Nephron (organoid): ENCODE measurements around the gene DTD2.

Source experiments
- H3K27ac Mint-ChIP-seq, 3 experiments: 2 replicates each; pipeline ENCODE4 v1.8.0; 2020; ENCODE audit warnings: mixed read lengths in 3 of 3, mild to moderate bottlenecking in 2 of 3, moderate library complexity in 1 of 3
- H3K27me3 Mint-ChIP-seq: 2 replicates; pipeline ENCODE4 v1.8.0; 2021; ENCODE audit warnings: low read depth, mild to moderate bottlenecking, moderate library complexity, mixed read lengths
- H3K36me3 Mint-ChIP-seq: 2 replicates; pipeline ENCODE4 v1.8.0; 2020; ENCODE audit warnings: low read depth, mixed read lengths
- H3K4me1 Mint-ChIP-seq: 2 replicates; pipeline ENCODE4 v1.8.0; 2020; ENCODE audit warnings: mixed read lengths
- H3K4me3 Mint-ChIP-seq, 3 experiments: 2 replicates each; pipeline ENCODE4 v1.8.0; 2020; ENCODE audit warnings: mild to moderate bottlenecking in 3 of 3, mixed read lengths in 3 of 3, moderate library complexity in 2 of 3
- H3K9me3 Mint-ChIP-seq: 2 replicates; pipeline ENCODE4 v1.8.0; 2020; ENCODE audit warnings: mixed read lengths
- CTCF ChIP-seq, 3 experiments: fragments of 200-600 bp; sonication (generic); IDR thresholded peaks; one replicate each; pipeline ENCODE4 v1.5.0; 2021; ENCODE audit warnings: antibody characterized with exemption in 3 of 3; ENCODE audit not compliant: unreplicated experiment in 3 of 3

DTD2 gene

DNA sequence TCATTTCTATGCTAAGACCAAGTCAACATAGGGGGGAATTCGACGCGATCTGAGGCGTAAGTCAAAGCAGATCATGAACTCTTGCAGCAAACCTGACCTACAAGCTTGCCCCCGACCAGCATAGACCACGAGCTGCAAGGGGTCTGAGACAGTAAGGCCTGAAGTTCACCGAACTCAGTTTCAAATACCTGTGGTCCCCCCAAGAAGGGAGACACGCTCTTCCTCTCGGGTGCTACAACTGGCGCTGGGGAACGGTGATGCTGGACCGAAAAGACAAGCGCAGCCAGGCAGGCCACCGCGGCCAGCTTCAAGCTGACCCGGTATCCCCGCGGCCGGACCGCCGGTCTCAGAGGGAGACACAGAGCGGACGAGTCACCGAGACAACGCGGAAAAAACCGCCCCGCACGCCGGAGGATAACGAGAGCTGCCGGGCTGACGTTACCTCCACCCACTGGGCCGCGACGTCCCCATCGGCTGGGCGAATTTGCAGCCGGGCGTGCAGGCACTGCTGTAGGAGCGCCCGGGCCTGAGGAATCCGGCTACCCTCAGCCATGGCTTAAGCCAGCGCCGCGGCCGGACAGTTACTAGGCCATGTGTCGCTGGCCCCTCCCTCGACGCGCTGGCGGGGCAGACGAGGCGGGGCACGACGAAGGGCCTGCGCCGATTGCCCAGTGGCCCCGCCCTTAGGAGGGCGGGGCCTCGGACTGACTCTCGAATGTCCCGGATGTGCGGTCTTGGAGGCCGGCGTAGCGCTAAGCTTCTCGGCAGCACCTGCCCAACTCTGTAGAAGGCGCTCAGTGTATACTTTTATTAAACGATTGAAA is at the start of gene DTD2:
TSS of gene DTD2 (minus strand) at position 666 of the 824 bp plus-strand sequence. CDS start at position 553, 113 bp downstream.
- H3K4me3 Mint-ChIP-seq: peak within 1 kb of the TSS; percentile 93 to 100 (median 99)
- H3K27me3 Mint-ChIP-seq: no peaks in the 10 kb centered on the region
- peak within 1 kb of the TSS; percentile 99 to 100 (median 99) for H3K27ac Mint-ChIP-seq
- peaks cover 43% of the 10 kb centered on the region for H3K4me1 Mint-ChIP-seq
- no peaks in the 10 kb centered on the region for H3K9me3 Mint-ChIP-seq
- H3K36me3 Mint-ChIP-seq: peaks cover 5% of the 10 kb centered on the region
- no peak for TF ChIP-seq CTCF (IDR thresholded peaks at IDR 0.05; ENCODE audit: unreplicated experiment in 3 of 3)

DNA sequence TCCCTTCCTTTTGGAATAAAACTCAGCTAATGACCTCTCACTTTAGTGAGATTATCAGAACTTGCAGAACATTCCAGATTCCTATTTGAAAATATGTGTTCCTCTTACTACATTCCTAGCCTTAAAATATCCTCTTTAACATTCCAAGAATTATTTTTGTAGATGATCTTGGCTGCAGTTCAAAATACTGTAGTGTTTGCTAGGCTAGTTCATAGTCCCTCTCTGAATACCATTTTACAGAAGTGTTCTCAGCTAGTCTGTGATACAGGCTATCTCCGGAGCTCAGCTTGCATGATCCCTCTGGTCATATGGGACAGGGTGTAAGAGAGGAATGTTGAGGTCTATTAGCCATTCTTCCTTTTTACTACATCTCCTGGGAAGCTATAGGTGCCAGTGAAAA is 48.1 kb upstream of the DTD2 start:
- no peaks in the 10 kb centered on the region for H3K36me3 Mint-ChIP-seq
- TF ChIP-seq CTCF (IDR thresholded peaks at IDR 0.05; ENCODE audit: unreplicated experiment in 3 of 3): no peak
- peak overlapping the region in 2 of 3 experiments; percentile 43 to 80 for H3K27ac Mint-ChIP-seq
- H3K9me3 Mint-ChIP-seq: peaks cover 2% of the 10 kb centered on the region
- no peaks in the 10 kb centered on the region for H3K27me3 Mint-ChIP-seq
- H3K4me3 Mint-ChIP-seq: no peak overlapping the region
- peaks cover 17% of the 10 kb centered on the region for H3K4me1 Mint-ChIP-seq

GRCh38 chr14:31501870-31502269 is 44.6 kb upstream of the DTD2 start:
- no peak for TF ChIP-seq CTCF (IDR thresholded peaks at IDR 0.05; ENCODE audit: unreplicated experiment in 3 of 3)
- no peaks in the 10 kb centered on the region for H3K27me3 Mint-ChIP-seq
- peaks cover 22% of the 10 kb centered on the region for H3K9me3 Mint-ChIP-seq
- H3K27ac Mint-ChIP-seq: no peak overlapping the region
- no peaks in the 10 kb centered on the region for H3K36me3 Mint-ChIP-seq
- H3K4me1 Mint-ChIP-seq: peaks cover 12% of the 10 kb centered on the region
- no peak overlapping the region for H3K4me3 Mint-ChIP-seq

DNA sequence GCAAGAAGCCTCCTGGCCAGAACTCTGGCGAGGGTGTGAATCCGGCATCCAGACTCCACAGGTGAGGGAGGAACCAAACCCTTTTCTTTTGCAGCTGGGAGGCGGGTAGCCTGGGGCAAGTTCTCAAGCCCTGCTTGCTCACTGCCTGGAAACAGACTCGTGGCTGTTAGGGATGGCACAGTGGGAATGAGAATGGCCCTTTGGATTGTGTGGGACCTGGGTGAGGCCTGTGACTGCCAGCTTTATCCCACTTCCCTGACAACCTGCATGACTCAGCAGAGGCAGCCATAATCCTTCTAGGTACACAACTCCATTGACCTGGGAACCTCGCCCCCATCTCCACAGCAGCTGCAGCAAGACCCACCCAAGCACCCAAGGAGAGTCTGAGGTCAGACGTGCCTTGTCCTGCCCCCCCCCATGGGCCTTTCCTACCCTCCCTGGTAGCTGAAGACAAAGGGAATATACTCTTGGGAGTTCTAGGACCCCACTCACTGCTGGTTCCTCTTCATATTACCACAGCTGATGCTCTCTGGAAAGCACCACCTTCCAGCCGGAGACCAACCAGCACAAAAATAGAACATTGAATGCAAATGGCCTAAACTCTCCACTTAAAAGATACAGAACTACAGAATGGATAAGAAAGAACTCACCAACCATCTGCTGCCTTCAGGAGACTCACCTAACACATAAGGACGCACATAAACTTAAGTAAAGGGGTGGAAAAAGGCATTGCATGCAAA is 35.6 kb upstream of the DTD2 start:
- no peak overlapping the region for H3K27ac Mint-ChIP-seq
- no peak for TF ChIP-seq CTCF (IDR thresholded peaks at IDR 0.05; ENCODE audit: unreplicated experiment in 3 of 3)
- no peaks in the 10 kb centered on the region for H3K36me3 Mint-ChIP-seq
- no peak overlapping the region for H3K4me3 Mint-ChIP-seq
- H3K27me3 Mint-ChIP-seq: peaks cover 11% of the 10 kb centered on the region
- peaks cover 20% of the 10 kb centered on the region for H3K9me3 Mint-ChIP-seq
- no peaks in the 10 kb centered on the region for H3K4me1 Mint-ChIP-seq

DNA sequence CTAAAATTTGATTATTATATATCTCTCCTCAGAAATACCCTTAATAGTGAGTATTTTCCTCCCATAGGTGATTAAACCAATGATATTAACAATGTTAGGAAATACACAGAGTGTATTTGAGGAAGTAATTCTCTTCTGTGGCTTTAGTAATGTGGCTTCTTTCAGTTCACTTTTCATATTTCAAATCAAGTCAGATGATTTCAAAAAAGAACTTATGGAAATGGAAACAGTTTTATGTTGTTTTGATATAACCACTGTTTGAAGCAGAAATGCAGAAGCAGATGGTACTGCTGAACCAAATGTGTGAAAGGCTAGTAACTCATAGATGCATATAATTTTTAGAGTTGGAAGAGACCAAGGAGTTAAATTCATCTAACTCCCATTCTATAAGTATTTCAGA is 32.4 kb upstream of the DTD2 start:
- peaks cover 11% of the 10 kb centered on the region for H3K27me3 Mint-ChIP-seq
- no peaks in the 10 kb centered on the region for H3K9me3 Mint-ChIP-seq
- no peaks in the 10 kb centered on the region for H3K4me1 Mint-ChIP-seq
- no peaks in the 10 kb centered on the region for H3K36me3 Mint-ChIP-seq
- no peak overlapping the region for H3K4me3 Mint-ChIP-seq
- no peak overlapping the region for H3K27ac Mint-ChIP-seq
- no peak for TF ChIP-seq CTCF (IDR thresholded peaks at IDR 0.05; ENCODE audit: unreplicated experiment in 3 of 3)
